NCI-H2107 treated with DMSO at 0.1 percent for 48 hours (cell line): Measurements from ENCODE around the gene SOX9.

ENCODE experiments used
- DNase-seq: peaks from one replicate; lab custom pipeline; 2025; ENCODE audit not compliant: unreplicated experiment; lab: John Stamatoyannopoulos, UW

SOX9 gene

DNA sequence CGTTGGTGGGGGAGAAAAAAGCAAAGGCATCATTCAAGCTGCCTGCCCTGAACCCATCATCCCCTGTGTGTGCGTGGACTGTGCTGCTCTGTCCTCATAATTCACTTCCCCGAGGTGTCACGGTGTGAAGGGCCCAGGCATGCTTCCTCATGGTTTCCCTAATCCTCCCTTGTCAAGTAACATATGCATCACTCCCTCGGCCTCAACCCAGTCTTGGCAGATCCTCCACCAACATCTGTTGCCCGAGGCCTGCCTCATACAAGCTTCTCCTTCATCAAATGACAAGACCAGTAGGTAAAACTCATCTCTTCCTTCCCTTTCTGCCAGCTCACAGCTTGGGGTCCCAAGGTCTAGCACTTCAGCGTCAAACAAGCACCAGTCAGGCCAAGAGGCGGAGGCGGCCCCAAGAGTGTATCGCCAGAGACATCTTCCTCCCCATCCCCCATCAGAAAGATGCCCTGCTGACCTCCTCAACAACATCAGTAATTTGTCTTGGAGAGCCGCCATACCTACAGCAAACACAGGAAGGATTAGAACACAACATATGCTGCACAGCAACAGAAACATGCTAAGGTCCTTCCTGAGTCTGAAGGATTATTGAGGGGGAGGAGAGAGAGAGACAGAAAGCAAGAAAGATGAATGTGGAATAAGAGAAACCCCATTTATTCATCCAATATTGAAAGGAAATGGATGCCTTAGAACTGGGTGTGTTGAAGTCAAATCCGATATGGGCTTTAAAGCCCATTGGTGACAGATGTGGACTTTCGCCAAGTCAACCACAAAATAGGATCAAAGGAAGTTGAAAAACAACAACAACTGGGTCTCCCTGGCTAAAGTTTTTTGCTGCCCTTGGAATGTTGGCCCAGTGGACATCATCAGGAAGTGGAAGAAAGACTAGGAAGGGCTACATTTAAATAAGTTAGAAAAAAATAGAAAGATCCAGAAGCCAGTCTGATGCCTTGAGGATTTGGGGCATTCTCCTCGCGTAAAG is 38.4 kb downstream of the SOX9 start:
- no peak for DNase-seq

DNA sequence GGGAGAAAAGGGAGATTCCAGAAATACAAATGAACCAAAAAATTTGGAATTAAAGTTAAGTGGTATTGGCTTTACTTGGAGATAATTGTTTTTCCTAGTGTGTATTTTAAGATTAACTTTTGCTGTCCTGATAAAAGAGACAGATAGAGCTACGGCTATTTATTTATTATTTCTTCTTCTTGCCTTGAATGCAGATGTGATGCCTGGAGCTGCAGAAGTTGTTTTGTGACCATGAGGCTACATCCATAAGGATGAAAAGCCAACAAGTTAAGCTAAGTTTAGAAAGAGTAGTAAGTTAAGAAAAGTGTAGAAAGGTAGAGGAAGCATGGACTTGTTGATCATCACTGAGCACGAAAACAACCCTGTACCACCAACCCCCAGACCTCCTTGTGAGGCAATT is 41.7 kb downstream of the SOX9 start:
- DNase-seq: no peak

DNA sequence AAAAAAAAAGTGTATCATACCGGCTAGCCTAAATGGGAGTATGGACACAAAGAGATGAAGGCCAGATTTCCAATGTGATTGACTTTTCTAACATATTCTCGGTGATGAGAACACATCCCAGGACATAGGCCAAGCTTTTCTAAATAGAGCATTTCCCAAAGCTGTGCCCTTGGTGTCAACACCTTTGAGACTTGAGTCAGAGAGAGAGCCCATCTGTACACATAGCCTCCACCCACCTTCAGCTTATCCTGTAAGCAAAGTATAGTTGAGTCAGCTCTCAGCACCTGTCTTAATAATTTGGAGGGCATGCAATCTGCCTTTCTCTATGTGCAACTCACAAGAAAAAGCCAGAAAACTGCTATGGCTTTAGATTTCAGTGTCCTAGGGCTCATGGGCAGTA is 42.7 kb downstream of the SOX9 start:
- DNase-seq: no peak

DNA sequence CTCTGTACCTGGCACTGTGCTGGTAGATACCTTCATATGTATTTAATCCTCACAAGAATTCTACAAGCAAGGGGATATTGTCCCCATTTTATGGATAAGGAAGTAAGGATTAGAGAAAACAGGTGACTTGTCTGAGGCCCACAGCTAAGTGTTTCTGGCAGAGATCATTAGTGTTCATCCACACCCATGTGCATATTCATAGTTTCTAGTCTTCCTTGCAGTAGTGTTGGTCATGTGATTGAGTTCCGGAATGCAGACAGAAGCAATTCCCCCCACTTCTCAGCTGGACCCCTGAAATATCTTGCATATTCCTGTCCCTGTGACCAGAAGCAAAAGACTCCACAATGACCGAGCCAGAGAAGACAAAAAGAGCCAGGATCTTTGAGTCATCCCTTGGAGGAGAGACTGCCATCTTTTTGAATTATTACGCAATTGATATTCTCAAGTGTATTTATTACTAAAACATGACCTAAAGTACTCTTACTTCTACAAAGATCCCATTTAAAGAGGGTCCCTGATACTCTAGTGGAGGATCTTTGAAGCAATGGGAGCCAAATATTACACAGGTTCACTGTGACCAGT is 43.4 kb downstream of the SOX9 start:
- no peak for DNase-seq

DNA sequence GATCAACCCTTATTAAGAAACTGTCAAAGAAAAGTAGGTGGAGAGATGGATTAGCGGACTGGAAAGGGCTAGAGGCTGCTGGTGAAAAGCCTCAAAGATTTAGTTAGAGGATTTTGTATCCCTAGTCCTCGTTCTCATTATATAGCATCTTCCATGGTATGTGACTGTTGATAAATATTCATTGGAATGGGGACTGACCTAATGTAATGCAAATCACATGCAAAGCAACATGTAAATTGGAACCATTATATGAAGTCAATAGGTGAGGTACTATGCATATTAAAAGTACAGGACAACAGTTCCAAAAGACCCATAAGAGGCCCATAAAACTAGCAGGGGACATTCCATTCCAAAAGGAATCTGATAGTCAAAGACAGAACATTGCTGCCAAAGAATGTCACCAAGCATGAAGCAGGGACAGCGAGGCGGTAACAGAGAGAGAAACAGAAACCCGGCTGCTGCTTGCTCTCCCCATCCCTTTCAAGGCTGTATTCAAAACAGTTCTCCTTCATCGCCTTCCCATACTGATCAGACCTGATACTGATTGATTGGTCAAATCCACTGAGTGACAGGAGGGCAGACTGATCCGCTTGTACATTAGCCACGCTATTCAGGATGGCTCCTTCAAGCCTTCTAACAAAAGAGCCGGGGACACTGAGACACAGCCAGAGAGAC is 44.5 kb downstream of the SOX9 start:
- DNase-seq: no peak

DNA sequence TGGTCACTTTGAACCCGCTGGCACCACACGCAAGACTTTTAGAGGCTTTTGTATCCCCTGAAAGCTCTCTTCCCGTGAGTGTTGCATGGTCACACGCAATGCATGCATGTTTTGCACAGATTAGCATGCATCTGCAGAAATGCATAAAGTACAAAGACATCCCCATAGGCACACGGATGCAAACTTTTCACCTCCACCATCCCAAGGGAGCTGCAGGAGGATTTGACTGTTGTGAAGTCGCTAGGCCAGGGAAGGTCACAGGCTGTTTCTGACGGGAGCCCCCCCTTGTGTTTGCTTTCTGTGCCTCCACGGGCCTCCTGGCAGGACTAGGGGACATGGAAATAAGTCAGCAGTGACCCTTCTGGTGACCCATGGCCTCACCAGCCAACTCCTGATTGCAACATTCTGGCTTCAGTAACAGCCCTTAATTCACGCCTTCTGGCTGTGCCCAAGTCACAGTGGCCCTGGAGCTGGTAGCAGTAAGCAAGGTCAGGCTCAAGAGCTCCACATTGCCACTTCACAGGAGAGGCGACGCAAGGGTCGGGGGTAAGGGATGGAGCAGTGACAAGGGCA is 45.1 kb downstream of the SOX9 start:
- no peak for DNase-seq

DNA sequence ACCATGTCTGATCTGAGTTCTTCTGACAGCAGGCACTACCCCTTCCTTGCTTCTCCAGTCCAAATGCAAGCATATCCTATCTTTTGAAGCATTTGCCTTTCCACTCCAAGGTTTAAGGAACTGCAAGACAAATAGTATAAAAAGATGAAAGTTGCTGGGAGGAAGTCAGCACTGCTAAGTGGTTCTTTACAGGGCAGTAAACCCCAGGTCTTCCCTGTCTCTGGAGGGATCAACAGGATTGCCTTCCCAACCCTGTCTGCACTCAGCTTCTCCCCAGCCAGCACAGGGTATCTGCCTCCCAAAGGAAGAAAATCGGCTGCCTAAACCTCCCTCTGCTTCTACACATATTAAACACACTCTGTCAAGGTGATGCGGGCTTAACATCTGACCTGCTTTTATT is 46.8 kb downstream of the SOX9 start:
- DNase-seq: no peak

DNA sequence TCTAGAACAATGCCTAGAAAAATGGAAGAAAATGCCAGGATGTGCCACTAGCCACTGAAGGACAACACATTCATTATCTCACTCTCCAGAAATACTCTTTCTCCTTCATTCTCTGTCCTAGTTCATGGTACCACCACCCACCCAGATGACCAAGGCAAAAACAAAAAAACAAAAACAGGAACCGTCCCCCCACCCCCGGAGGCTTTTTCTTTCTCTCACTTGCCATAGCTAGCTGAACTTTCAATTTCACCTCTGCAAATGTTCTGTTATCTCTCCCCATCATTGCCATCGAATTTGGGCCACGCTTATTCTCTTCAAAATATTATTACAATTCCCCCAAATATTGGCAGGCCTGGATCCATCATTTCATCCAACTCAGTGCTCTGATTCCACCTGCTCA is 49.0 kb downstream of the SOX9 start:
- no peak for DNase-seq

DNA sequence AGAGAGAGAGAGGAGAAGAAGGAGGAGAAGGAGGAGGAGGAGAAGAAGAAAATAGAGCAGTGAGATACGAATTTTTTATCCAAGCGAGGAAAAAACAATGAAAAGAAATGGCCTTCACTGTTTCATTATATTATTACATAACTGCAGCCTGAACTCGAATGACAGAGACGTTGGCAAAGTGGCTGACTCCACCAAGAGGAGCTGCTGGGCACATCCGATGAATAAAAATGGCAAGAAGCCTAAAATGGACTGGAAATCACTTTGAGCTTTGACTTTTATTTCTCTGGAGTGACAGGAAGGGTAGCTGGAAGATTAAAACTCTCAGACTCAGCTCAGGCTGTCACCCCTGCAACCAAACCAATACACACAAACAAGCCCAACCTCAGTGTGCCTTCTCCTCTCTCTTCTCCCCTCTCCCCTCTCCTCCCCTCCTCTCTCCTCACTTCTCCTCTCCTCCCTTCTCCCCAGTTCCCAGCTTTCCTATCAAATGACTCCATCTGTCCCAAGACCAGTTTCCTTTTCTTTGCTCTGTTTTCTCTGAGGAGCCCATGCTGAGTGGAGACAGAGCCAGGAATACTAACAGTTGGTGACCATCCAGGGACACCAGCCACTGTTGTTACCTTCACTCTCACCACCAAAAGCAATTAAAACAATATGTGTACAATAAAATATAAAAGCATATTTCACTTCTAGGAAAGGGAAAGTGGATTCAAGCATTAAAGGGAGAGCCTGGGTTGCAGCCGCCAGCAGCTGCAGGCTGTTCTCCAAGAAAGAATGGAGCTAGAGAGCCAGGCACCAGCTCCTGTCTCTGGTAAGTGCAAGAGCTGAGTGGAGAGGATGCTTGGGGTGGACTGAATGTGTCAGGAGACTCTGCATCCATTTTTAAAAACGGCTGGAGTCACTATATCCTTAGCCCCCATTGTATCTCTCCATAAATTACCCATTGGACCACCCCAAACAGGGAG is 51.2 kb downstream of the SOX9 start:
- peak; percentile 39 for DNase-seq

DNA sequence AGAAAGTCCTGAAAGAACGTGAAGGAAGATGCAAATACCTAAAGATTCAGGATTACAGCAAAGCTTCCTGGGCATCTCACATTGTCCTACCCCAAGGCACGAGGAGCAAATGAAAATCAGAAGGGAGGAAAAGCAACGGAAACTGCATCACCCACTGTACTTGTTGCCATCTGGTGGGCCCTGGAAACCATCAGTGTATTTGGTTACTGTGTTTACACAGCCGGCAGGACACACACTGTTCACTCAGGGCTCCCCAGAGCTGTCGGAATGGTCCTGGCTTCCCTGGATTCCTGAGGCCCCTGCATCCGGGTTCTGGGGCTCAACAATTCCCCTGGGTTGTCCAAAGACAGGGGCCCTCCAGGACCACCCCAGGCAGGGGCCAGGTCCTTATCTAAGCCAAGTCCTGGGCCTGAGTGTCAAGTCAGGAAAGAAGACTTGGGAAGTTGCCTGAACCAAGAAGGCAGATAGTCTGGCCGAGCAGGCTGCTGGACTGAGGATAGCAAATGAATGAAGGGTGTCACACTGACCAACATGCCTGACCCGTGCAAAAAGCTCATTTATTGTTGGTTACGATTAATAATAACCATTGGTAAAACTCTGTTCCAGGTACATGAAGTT is 52.8 kb downstream of the SOX9 start:
- DNase-seq: peak; percentile 56

DNA sequence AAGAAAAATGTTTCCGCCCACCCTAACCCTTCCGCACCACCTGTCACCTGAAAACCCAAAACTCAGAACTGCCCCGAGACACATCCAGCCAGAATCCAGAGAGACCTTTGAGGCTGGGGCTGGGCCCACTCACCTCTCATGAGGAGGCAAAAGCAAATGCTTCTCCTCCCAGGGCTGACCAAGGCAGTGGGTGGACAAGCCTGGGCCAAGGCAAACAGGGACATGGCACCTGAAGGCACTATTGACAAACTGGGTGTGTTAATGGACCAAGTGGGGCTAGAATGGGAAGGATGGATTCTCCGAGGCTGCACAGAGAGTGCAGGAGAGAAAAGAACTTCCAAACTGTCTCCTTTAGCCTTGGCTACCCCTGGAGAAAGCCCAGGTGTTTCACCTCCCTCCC is 54.4 kb downstream of the SOX9 start:
- no peak for DNase-seq
